Activated naive CD4-positive, alpha-beta T cell treated with anti-CD3 and anti-CD28 coated beads, Interleukin-2, amount 50 U/mL, for 16 hours (primary cell): Measurements from ENCODE around the gene SCPEP1.
A peak's percentile ranks its signal among the peaks of the same experiment; 100 is the strongest.
"Not testable (repeated sequence)": the region's sequence is repeated elsewhere in the genome, so short reads cannot be mapped to it uniquely, and the experiment has no call there.

Experiments used
- DNase-seq: peaks from one replicate; pipeline ENCODE4 v3.0.0-alpha.2; 2020

SCPEP1 gene, protein sequence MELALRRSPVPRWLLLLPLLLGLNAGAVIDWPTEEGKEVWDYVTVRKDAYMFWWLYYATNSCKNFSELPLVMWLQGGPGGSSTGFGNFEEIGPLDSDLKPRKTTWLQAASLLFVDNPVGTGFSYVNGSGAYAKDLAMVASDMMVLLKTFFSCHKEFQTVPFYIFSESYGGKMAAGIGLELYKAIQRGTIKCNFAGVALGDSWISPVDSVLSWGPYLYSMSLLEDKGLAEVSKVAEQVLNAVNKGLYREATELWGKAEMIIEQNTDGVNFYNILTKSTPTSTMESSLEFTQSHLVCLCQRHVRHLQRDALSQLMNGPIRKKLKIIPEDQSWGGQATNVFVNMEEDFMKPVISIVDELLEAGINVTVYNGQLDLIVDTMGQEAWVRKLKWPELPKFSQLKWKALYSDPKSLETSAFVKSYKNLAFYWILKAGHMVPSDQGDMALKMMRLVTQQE

DNA sequence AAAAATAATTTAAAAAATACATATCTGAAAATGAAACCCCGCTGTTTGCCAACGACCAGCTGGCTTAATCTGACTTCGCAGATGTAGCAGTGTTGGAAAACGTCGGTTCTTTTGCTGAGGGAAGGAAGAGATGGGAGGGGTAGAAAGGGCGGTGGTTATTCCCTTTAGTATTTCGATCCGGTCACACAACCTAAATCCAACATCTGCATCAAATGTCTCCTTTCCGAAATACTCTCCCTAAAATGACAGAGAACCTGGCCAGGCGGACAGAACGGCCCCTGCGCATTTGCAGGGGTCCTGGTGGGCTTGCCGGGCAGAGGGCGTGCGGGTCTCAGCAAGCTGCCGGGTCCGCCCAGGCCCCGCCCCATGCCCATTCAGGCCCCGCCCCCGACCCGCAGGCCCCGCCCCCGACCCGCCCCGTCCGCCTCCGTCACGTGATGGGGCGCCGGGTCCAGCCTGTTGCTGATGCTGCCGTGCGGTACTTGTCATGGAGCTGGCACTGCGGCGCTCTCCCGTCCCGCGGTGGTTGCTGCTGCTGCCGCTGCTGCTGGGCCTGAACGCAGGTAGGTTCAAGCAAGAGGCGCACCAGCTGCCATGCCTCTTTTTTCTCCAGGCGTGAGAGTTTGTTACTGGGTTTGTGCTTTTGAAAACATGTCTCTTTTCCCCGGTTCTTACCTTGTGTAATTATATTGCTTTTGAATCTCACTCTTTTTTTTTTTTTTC is at the start of gene SCPEP1:
TSS of gene SCPEP1 (plus strand) at position 459 of the 723 bp plus-strand sequence. CDS start at position 488, 29 bp downstream.
- DNase-seq: peak; percentile 75

DNA sequence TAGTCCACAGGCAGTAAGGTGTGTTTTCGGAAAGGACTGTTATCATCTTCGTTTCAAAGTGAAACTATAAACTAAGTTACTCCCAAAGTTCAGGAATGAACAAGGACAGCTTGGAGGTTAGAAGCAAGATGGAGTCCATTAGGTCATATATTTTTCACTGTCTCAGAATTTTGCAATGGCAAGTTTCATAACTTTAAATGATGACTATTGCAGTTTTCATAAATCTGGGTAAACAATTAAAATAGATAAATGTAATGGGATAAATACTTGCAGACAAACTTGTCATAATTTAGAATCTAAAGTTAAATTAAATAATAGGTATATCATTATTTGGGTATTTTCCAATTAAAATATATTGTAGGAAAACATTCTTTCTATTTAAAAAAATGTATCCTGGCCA is 49.3 kb upstream of the SCPEP1 start:
- DNase-seq: no peak

DNA sequence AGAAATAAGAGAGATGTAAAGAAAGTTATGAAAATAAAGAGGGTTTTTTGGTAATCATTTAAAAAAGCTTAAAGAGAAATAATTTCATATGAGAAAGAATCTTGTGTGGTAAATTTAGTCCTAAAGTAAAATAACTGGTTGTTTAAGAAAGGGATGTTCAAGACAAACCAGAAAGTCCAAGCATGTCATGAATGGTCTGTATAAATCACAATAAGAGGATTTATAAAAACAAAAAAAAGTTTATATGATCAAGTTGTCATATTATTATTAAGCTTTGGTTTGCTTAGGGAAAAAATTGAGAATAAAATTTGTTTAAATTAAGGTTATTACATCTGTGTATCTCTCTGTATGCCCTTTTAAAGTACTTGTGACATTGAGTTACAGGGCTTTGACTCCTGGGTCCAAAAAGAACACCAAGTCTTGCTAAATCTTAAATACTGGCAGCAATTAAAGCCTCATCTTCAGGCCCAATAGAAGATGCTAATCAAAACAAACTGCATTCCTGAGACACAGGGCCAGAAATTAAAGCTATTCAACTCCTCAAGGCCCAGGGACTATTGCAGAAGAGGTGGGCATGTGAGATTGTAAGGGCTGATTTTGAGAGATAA is 48.5 kb upstream of the SCPEP1 start:
- no peak for DNase-seq

DNA sequence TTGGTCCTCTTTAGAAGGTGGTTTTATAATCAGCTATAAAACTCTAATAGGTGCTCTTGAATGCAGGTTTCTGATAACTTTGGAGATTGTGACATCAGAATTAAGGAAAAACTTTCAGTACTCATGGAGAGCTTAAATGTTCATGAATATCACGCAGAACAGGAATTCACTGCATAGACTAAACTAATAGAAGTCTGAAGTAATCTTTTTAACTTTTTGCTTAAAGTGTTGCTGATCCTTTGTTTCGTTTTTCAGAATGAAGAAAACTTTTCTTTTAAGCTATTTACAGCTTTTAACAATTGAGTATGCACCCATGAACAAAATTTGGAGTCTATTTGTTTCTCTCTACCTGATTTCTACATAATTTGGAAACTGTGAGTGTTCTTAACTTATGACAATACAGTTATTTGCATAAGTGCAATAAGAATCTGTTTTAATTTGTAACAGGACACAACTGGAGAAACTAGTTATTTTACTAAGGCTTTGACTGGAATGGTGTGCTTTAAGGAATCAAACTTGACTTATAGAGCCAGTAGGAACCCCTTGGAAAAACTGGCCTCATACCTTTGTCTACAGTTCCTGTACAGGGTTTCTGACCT is 47.1 kb upstream of the SCPEP1 start:
- DNase-seq: no peak

DNA sequence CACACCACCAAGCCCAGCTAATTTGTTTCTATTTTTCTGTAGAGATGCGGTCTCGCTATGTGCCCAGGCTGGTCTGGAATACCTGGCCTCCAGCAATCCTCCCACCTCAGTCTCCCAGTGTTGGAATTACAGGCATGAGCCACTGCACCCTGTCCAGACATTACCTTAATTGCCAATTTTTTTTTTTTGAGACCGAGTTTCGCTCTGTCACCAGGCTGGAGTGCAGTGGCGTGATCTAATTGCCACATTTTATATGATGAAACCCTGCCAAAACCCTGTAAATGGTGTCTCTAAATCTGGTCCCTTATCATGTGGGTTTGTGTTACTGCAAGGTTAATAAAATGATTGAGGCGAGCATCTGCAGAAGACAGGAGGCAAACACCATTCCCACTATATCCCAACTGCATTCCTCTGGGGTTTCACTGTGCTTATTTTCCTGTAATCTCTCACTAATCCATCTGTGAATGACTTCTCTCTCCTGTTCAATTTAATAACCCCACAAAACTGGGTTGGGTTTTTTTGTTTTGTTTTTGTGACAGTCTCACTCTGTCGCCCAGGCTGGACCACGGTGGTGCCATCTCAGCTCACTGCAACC is 44.7 kb upstream of the SCPEP1 start:
- DNase-seq: no peak

DNA sequence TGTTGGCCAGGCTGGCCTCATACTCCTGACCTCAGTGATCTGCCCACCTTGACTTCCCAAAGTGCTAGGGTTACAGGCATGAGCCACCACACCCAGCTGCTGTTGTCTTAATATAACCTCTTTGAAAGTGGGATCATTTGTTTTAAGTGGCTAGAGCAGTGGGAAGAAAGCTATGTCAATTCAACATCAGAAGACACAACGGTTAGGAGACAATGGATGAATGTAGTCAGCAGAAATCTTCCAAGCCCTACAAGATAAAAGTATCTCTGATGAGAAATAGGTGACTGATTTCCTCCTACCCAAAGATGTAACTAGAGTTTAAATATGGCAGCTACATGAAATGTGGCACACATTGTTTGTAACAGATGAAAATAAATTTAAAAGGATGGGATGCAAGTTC is 44.1 kb upstream of the SCPEP1 start:
- no peak for DNase-seq

DNA sequence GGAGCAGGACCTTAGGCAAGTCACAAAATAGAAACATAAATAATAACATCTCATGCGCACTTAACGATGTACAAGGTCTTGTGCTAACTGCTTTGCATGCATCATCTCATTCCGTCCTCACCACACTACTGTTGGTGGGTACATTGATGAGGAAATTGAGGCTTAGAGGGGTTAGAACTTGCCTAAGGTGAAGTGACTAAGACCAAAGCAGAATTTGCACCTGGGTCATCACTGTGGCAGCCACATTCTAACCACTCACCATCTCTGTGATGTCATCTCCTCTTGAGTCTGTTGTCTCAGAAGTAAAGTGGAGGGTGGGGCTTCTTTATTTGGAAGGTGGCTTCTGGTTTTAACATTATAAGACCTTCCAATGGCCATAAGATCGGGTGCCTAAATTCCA is 43.7 kb upstream of the SCPEP1 start:
- no peak for DNase-seq

DNA sequence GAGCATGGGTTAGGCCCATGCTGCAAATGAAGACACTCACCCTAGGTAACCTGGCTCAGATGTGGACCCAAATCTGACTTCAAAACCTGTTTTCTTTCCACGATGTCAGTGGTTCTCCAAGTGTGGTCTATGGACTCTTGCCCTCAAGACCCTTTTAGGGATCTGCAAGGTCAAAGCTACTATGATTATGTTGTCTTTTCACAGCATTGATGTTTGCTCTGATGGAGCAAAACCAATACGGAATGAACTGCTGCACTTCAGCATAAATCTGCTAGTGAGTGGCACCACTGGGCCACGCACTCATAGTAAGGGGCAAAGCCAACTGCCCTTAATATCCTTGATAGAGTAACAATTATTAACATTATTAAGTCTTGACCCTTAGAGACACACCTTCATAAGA is 42.5 kb upstream of the SCPEP1 start:
- DNase-seq: no peak

DNA sequence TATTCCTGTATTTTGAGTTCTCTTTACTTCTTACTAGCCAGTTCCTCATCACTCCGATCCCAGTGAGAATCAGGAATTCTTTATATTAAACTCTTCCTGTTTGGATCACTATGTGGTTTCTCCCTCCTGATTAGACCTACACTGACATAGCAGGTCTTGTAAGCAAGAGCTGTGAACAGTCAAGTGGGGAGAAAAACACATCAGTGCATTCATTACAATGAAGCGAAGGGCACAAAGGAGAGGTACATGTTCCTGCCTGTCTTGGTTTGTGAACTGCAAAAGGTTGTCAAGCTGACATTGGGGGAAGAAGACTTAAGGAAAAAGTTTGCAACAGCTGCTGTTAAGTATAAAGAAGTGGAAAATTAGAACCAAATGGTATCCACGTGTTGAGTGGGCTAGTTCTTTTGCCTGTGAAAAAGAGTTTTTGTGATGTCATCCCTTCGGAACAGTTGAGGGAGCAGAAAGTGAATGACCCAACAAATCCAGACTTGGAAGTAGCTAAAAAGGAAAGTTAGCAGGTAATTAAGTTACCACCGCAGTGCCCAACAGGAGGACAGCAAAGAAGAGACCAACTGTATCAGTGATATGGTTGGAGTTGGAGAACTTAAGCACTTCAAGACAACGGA is 41.1 kb upstream of the SCPEP1 start:
- DNase-seq: no peak

DNA sequence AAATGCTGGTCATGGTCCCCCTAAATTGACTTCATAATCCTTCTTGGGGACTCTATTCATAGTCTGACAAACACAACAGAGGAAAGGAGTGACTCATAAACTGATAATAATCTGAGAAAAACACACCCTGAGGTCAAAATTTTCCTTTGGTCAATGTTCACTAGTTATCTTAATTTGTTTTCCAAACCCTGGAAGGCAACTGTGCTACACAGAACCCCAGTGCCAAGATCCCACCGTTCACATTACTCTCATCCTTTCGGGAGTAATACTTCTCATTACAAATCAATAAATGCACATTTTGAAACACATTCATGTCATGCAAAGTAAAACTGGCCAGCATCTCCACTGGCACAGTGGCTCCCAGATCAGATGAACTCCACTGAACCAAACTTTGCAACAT is 40.2 kb upstream of the SCPEP1 start:
- no peak for DNase-seq

DNA sequence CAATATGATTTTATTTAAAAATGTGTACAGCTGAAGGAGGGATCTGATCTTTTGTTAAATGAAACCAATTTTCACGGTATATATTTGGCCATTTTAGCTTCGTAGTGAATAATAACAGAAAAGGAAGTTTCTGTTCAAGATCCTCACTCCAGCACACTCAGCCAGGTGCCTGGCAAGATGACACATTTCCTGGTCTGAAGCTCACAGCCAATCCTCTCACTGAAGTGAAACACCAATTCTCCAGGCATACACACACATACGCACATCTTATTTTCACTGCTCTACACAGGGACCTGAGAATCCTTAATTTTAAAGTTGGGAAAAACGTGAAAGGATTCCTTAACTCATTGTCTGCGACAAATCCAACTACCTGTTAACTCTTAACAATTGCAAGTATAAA is 39.7 kb upstream of the SCPEP1 start:
- DNase-seq: not testable (repeated sequence)

DNA sequence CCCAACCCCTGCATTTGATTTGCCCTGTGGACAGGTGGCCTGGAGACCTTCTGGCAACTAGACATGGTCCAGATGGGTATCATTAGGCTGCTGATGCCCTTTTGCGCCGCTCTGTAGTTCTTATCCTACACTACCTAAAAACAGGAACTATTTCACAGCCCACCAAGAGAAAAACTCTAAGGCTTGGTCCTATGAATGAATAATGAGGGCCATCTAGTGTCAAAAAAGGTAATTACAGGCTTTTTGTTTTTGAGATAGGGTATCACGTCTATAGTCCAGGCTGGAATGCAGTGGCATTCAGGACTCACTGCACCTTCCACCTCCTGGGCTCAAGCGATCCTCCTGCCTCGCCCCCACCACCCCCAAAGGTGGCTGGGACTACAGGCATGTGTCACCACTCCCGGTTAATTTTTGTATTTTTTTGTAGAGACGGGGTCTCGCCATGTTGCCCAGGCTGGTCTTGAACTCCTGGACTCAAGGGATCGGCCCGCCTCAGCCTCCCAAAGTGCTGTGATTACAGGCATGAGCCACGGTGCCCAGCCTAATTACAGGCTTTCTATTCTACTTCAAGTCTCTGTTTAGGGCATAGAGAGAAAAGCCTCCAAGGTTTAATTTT is 38.0 kb upstream of the SCPEP1 start:
- DNase-seq: no peak

DNA sequence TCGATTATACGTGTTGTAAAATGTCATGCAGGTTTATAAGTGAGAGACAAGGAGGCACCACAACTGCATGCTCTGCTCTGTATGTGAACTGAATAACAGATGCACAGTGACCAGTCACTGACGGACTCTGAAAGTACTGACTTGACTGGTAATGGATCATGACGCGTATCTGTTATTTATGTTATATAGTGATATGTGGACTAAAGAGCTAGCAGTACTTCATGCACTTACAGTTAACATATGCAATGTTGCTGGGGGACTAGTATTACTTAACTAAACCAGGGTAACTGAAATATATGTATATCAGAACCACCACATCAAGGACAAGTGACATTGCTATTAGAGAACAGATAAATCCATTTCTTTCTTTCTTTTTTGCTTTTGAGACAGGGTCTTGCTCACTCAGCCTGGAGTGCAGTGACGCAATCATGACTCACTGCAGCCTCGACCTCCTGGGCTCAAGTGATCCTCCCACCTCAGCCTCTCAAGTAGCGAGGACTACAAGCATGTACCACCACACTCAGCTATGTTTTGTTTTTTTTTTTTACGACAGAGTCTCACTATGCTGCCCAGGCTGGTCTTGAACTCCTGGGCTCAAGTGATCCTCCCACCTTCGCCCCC is 34.3 kb upstream of the SCPEP1 start:
- no peak for DNase-seq

DNA sequence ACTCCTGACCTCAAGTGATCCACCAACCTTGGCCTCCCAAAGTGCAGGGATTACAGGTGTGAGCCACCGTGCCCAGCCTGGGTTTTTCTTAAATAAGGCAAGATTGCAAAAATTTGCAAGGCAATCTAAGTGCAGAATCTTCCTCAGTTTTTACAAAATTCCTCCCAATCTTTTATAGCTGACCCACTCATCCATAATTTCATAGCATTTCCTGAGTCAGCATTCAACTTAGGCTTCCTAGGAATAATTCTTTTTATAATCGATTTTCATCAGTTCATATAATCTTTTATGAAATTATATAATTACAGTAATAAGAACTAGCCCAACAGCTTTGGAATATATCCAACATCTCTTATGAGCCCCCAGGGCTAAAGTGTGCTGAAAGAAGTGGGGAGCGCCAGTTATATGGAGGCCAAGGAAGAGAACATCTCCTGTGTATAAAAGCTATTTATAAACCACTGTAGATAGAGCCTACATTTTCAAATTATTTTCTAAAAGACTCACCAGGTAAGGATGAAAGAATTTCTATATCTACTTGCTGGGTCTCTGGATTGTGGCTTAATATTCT is 31.9 kb upstream of the SCPEP1 start:
- DNase-seq: no peak

DNA sequence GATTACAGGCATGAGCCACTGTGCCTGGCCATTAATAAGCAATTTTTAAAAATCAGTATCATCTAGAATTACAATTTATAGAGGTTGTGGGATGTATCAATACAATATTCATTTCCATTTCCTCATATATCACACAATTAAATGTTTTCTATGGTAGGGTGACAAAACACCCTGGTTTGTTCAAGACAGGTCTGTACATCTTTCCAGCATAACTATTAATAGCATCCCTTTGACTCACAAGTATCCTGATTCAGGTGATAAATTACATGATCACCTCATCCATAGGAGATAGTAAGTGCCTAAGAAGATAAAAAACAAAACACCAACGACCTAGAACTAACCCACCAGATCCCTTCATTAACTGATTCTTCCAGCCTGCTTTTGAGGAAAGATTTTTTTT is 30.2 kb upstream of the SCPEP1 start:
- no peak for DNase-seq

DNA sequence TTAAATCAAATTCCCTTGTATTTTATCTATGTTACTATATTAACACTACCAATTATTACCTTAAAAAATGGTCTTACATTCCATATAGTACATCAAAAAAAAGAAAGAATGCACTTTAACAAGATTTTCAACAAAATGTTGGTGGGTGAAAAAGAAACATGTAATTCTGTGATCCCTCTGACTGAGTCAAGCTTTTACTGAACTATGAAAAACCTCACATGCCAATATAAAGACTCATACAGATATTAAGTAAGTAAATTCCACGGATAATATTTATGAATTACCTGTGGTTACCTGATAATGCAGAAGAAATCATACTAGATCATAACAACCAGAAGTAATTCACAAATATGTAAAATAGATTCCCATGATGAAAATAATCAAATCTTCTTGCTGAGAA is 29.4 kb upstream of the SCPEP1 start:
- no peak for DNase-seq

DNA sequence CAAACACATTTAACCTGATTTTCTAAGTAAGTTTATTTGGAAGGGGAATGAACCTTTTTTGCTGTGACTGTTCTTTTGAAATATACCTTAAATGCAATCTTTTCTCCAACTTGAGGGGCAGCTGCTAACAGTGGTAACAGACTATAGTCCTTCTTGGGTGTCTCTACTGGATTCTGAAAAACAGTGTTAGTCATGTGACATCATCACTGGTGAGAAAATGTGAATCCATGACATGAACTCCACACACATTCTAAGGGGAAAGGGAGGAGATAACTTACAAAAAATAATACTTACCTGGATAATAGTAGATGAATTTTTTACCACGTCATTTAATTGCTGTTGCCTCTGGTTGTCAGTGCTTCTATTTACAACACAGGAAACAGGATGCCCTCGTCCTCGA is 28.3 kb upstream of the SCPEP1 start:
- DNase-seq: no peak

DNA sequence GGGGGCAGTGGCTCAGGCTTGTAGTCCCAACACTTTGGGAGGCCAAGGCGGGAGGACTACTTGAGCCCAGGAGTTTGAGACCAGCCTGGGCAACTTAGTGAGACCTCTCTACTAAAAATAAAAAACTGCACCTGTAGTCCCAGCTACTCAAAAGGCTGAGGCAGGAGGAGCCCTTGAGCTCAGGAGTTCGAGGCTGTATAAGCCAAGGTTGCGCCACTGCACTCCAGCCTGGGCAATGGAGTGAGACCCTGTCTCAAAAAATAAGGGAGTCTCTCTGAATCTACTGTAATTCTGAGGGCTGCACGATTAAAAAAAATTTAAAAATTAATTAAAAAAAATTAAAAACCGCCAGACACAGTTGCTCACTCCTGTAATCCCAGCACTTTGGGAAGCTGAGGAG is 20.9 kb upstream of the SCPEP1 start:
- no peak for DNase-seq

DNA sequence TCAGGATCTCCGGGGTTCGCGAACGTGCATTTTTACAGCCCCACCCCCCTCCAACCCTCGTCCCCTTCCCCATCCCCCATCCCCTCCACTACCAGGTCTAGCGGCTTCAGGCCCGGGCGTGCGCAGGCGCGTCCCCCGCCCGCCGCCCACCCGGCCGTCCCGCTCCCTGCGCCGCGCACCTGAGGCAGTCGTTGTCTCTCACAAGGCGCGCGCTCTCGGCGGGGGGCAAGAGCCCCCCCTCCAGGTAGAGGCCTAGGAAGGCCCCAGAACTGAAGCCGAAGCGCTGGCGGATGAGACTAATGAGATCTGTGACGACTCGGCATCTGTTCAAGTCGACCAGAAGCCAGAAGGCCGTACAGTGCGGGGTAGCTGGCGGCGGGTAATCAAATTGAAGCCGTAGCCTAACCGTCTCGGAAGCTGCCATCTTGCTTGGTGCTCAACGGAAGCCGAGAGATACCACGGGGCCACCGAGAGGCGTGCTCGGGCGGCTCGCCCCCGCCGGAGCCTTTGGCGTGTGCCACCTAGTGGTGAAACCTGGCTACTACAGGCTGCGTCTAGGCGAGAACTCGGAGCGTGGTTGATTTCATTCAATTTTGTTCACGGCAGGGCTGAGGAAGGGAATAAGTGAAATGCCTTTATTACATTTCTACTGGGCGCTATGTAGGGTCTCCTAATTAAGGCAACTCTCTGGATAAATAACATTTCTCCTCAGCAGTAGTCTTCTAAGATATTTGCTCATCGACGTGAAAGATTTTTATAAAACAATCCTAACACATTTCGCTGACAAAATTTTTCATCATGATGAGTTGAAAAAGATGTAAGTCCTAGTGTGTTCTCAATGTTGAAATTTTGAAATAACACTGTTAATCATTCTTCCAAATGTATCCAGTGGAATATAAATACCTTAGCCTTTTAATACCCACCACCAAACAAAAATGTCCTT is 17.1 kb upstream of the SCPEP1 start, which contains the start of gene COIL:
TSS of gene COIL (minus strand) at position 455 of the 943 bp plus-strand sequence. CDS start at position 424, 31 bp downstream.
- DNase-seq: peak; percentile 92

DNA sequence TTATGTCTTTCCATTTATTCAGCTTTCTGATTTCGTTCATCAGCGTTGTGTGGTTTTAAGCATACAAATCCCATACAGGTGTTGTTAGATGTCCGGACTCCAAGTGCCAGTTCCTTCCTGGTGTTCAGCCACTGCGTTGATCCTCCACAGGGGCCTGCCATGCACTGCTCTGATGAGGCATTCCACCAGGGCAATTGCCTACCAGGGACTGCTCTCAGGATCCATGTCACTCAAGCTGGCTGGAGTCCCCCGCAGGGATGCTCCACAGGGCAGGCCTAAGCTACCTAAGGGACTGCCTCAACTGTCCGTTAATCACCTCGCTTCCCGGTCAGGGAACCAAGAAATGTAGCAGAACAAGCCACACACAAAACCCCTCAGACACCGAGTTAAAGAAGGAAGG is 12.7 kb upstream of the SCPEP1 start:
- DNase-seq: not testable (repeated sequence)
